Heart right ventricle (tissue), 16 donors: ENCODE results near the gene TCF7L2. TPM values are rescaled to one million over a fixed set of nuclear protein-coding genes. Genes with fewer than 3 reads are reported as not detected.

Experiments used
- ATAC-seq, 8 donors: fragments of 200-7000 bp; cut with Tn5 transposase; one replicate each; pipeline ENCODE4 v1.9.1; 2020; ENCODE audit warnings: mild to moderate bottlenecking in 8 of 8, moderate library complexity in 8 of 8, moderate number of reproducible peaks in 1 of 8
- DNase-seq, 2 donors: peaks; one replicate each; pipeline ENCODE4 v3.0.0-alpha.2; 2020
- H3K27ac ChIP-seq, 10 donors: fragments of 200-600 bp; sonication (generic) in 2 of 10; one replicate each; pipeline versions ENCODE4 v1.5.0 to v1.8.0; 2020 to 2022; ENCODE audit warnings: mild to moderate bottlenecking in 3 of 10
- H3K27me3 ChIP-seq, 7 donors: fragments of 200-600 bp; one replicate each; pipeline ENCODE4 v1.8.0; 2021 to 2022; ENCODE audit warnings: mild to moderate bottlenecking in 2 of 7
- H3K36me3 ChIP-seq, 9 donors: fragments of 200-600 bp; sonication (generic) in 1 of 9; one replicate each; pipeline versions ENCODE4 v1.5.0 to v1.8.0; 2020 to 2022; ENCODE audit warnings: mild to moderate bottlenecking in 2 of 9
- H3K4me1 ChIP-seq, 9 donors: fragments of 200-600 bp; sonication (generic) in 1 of 9; one replicate each; pipeline versions ENCODE4 v1.5.0 to v1.8.0; 2020 to 2022; ENCODE audit warnings: mild to moderate bottlenecking in 4 of 9
- H3K4me3 ChIP-seq, 10 donors: fragments of 200-600 bp; sonication (generic) in 2 of 10; one replicate each; pipeline versions ENCODE4 v1.5.0 to v1.8.0; 2020 to 2022; ENCODE audit warnings: mild to moderate bottlenecking in 7 of 10, moderate library complexity in 2 of 10
- H3K9me3 ChIP-seq, 11 donors: fragments of 200-600 bp in 10 of 11; sonication (generic) in 2 of 11; one replicate each; pipeline versions ENCODE4 v1.5.0 to v1.8.0; 2013 to 2022; ENCODE audit warnings: mild to moderate bottlenecking in 2 of 11, control low read depth in 1 of 11, moderate library complexity in 1 of 11
- CTCF ChIP-seq, 9 donors: fragments of 200-600 bp; sonication (generic) in 2 of 9; IDR thresholded peaks; one replicate each; pipeline versions ENCODE4 v1.5.0 to v1.8.0; 2021 to 2022; ENCODE audit warnings: antibody characterized with exemption in 9 of 9, mild to moderate bottlenecking in 5 of 9, moderate library complexity in 1 of 9
- WGBS, 2 donors: extraction: QIAGEN DNeasy Blood & Tissue Kit; methylation state at CpG; one replicate each; pipeline ENCODE4 v1.1.7; 2013; ENCODE audit warnings: inconsistent platforms in 1 of 2; 5-methylcytosine and 5-hydroxymethylcytosine counted together
- intact Hi-C, 10 donors: fragments of 100-400 bp; cut with DNase I; formaldehyde crosslinking; loops; one replicate each; pipeline versions ENCODE4 v1.11.1 to v1.14.2; 2022
- polyA plus RNA-seq, 2 donors: library from polyadenylated mRNA; stranded (reverse); fragments of 200-250 nt; gene quantifications; one replicate each; pipeline ENCODE4 v1.2.3, GENCODE V29; 2013
- total RNA-seq, 10 donors: library from RNA; stranded (reverse); fragmentation: NEBNext Ultra II Directional in 3 of 10; extraction: Animal tissue kit (Norgen Biotek cat#: 25700) in 3 of 10; gene quantifications; one replicate each; pipeline versions ENCODE4 v1.2.1 to v1.2.4, GENCODE V29; 2021 to 2023
- donor health status: Arrhythmogenic right ventricular cardiomyopathy.
- donor health status: ischemic (EF 13 %, LVEDD 7.1; RV severe dilation, severe dysfunction).
- donor health status: healthy with polysubstance abuse.
- donor health status: DM: no; HTN: yes; CAD: no.
- donor health status: DM: no; HTN: no; CAD: no.
- donor health status: ischemic (EF 25% LVEDD 6.9; RV normal size, moderate dysfunction).
- donor health status: ischemic (EF 25% LVEDD 5.7; RV mildly dilated, moderate dysfunction).
- donor health status: healthy.
- donor health status: DM: yes; HTN: yes; CAD: no.
- donor health status: Ischemic cardiomyopathy.
- donor health status: ischemic (EF 35%, LVEDD 5.7; RV mildly dilated, moderate dysfunction).
- donor health status: nonischemic (EF 11% LVEDD 7.7; RV severe dilation, severe dysfunction).
- donor health status: DM: yes; HTN: yes; CAD: no.
- donor health status: PGD.
- donor health status: ischemic (EF 29% LVEDD 5.4; RV normal size, mild dysfunction).
- donor health status: nonischemic (EF 23%, LVEDD 6.1; RV moderate dilation, normal function).

The TCF7L2 gene
- total and polyA plus RNA-seq, 12 donors = 3.6 to 15.8 (median 11.8) TPM

- H3K36me3 ChIP-seq = no peaks in the 10 kb centered on the region
- no peak for DNase-seq
- no peaks in the 10 kb centered on the region for H3K4me1 ChIP-seq
- intact Hi-C loops = no loop called here
- no peak overlapping the region for H3K27ac ChIP-seq
- ATAC-seq = no peak
- no peak overlapping the region for H3K4me3 ChIP-seq
- no peak for TF ChIP-seq CTCF (IDR thresholded peaks at IDR 0.05)
- peaks cover 0 to 52% (median 26%) of the 10 kb centered on the region in 11 donors for H3K9me3 ChIP-seq
- no peaks in the 10 kb centered on the region for H3K27me3 ChIP-seq
- WGBS, 2 donors = 94 to 96% methylated on average over 4 of the region's 4 CpGs
Measured at GRCh38 chr10:113202011-113202410, 252.0 kb downstream of the TCF7L2 start.

GRCh38 chr10:113207924-113208323 lies 257.9 kb downstream of the TCF7L2 start:
- ATAC-seq = no peak
- intact Hi-C loops = no loop called here
- DNase-seq = no peak
- WGBS, 2 donors = 98 to 100% methylated on average over 1 of the region's 1 CpG
- Histone ChIP-seq H3K27me3 (no peaks in the 10 kb centered on the region), H3K9me3 (peaks cover 0 to 81% (median 42%) of the 10 kb centered on the region in 11 donors), H3K36me3 (no peaks in the 10 kb centered on the region), H3K4me3 (no peak overlapping the region), H3K27ac (no peak overlapping the region), H3K4me1 (no peaks in the 10 kb centered on the region)
- TF ChIP-seq CTCF (IDR thresholded peaks at IDR 0.05) = no peak

GRCh38 chr10:113213035-113213434 lies 263.0 kb downstream of the TCF7L2 start:
- no peaks in the 10 kb centered on the region for H3K4me1 ChIP-seq
- WGBS, 2 donors = 94 to 95% methylated on average over 4 of the region's 4 CpGs
- no peak overlapping the region for H3K4me3 ChIP-seq
- intact Hi-C loops = no loop called here
- peaks cover 0 to 45% (median 12%) of the 10 kb centered on the region in 11 donors for H3K9me3 ChIP-seq
- no peak for TF ChIP-seq CTCF (IDR thresholded peaks at IDR 0.05)
- no peak for ATAC-seq
- DNase-seq = no peak
- H3K27ac ChIP-seq = no peak overlapping the region
- no peaks in the 10 kb centered on the region for H3K27me3 ChIP-seq
- H3K36me3 ChIP-seq = no peaks in the 10 kb centered on the region

- Histone ChIP-seq H3K9me3 (peaks cover 0 to 35% (median 2%) of the 10 kb centered on the region in 11 donors), H3K27ac (no peak overlapping the region), H3K36me3 (no peaks in the 10 kb centered on the region), H3K4me3 (no peak overlapping the region), H3K4me1 (no peaks in the 10 kb centered on the region), H3K27me3 (no peaks in the 10 kb centered on the region)
- WGBS, 2 donors = 81 to 83% methylated on average over 4 of the region's 4 CpGs
- no peak for ATAC-seq
- TF ChIP-seq CTCF (IDR thresholded peaks at IDR 0.05) = no peak
- DNase-seq = no peak
- intact Hi-C loops = no loop called here
Measured at GRCh38 chr10:113214331-113214730, 264.3 kb downstream of the TCF7L2 start.
